Liver (tissue), 9 donors: ENCODE data around the gene POMT1. TPM values are rescaled to one million over a fixed set of nuclear protein-coding genes. Genes with fewer than 3 reads are reported as not detected.

ENCODE experiments used
- DNase-seq: peaks from one replicate; pipeline ENCODE4 v3.0.0-alpha.2; 2017; ENCODE audit warnings: low spot score
- H3K27ac ChIP-seq, 2 donors: one replicate each; pipeline ENCODE4 v1.7.0; 2013; ENCODE audit warnings: inconsistent platforms in 2 of 2, low read length in 2 of 2, control low read depth in 1 of 2, low read depth in 1 of 2, mild to moderate bottlenecking in 1 of 2
- H3K27me3 ChIP-seq, 4 donors: one replicate each; pipeline versions ENCODE4 v1.6.1 to v1.7.0; 2013; ENCODE audit warnings: low read length in 3 of 4, inconsistent platforms in 1 of 4, mild to moderate bottlenecking in 1 of 4, moderate library complexity in 1 of 4; ENCODE audit not compliant: control insufficient read depth in 4 of 4, insufficient read depth in 4 of 4
- H3K36me3 ChIP-seq, 4 donors: one replicate each; pipeline versions ENCODE4 v1.6.1 to v1.7.0; 2013; ENCODE audit warnings: low read length in 3 of 4, mild to moderate bottlenecking in 3 of 4, low read depth in 1 of 4, moderate library complexity in 1 of 4; ENCODE audit not compliant: control insufficient read depth in 4 of 4, insufficient read depth in 3 of 4
- H3K4me1 ChIP-seq, 4 donors: one replicate each; pipeline versions ENCODE4 v1.6.1 to v1.7.0; 2013; ENCODE audit warnings: low read length in 3 of 4, mild to moderate bottlenecking in 3 of 4, moderate library complexity in 1 of 4; ENCODE audit not compliant: control insufficient read depth in 4 of 4, insufficient read depth in 4 of 4
- H3K4me3 ChIP-seq, 3 donors: one replicate each; pipeline versions ENCODE4 v1.6.1 to v1.7.0; 2013; ENCODE audit warnings: low read length in 3 of 3, control low read depth in 1 of 3, low read depth in 1 of 3, mild to moderate bottlenecking in 1 of 3
- H3K9ac ChIP-seq, 2 donors: one replicate each; pipeline ENCODE4 v1.7.0; 2013; ENCODE audit warnings: low read length in 2 of 2, mild to moderate bottlenecking in 2 of 2, moderate library complexity in 2 of 2, control low read depth in 1 of 2, low read depth in 1 of 2
- H3K9me3 ChIP-seq, 4 donors: one replicate each; pipeline versions ENCODE4 v1.6.1 to v1.7.0; 2013; ENCODE audit warnings: low read length in 3 of 4; ENCODE audit not compliant: control insufficient read depth in 4 of 4
- ATF3 ChIP-seq: IDR thresholded peaks from 2 replicates; pipeline ENCODE4 v1.6.1; 2016; ENCODE audit warnings: antibody characterized with exemption
- EGR1 ChIP-seq, 2 donors: IDR thresholded peaks; 2 replicates each; pipeline ENCODE4 v1.6.1; 2016 to 2018; ENCODE audit warnings: antibody characterized with exemption in 2 of 2, low read depth in 2 of 2
- FOXA1 ChIP-seq: IDR thresholded peaks from 2 replicates; pipeline ENCODE4 v1.6.1; 2016; ENCODE audit warnings: antibody characterized with exemption
- FOXA2 ChIP-seq: IDR thresholded peaks from 2 replicates; pipeline ENCODE4 v1.6.1; 2016; ENCODE audit warnings: antibody characterized with exemption
- HNF4G ChIP-seq: IDR thresholded peaks from 2 replicates; pipeline ENCODE4 v1.6.1; 2016; ENCODE audit warnings: antibody characterized with exemption
- JUND ChIP-seq, 2 donors: IDR thresholded peaks; 2 replicates each; pipeline ENCODE4 v1.6.1; 2016; ENCODE audit warnings: antibody characterized with exemption in 2 of 2
- MAX ChIP-seq: IDR thresholded peaks from 2 replicates; pipeline ENCODE4 v1.6.1; 2016; ENCODE audit warnings: antibody characterized with exemption
- RAD21 ChIP-seq, 2 donors: IDR thresholded peaks; 2 replicates each; pipeline ENCODE4 v1.6.1; 2016; ENCODE audit warnings: antibody characterized with exemption in 2 of 2, mild to moderate bottlenecking in 2 of 2
- RXRA ChIP-seq, 2 donors: IDR thresholded peaks; 2 replicates each; pipeline ENCODE4 v1.6.1; 2017 to 2018; ENCODE audit warnings: antibody characterized with exemption in 2 of 2, mild to moderate bottlenecking in 1 of 2
- SP1 ChIP-seq: IDR thresholded peaks from 2 replicates; pipeline ENCODE4 v1.6.1; 2018; ENCODE audit warnings: antibody characterized with exemption, mild to moderate bottlenecking
- TAF1 ChIP-seq: conservative IDR thresholded peaks from 2 replicates; pipeline ENCODE4 v1.6.1; 2016; ENCODE audit warnings: antibody characterized with exemption, mild to moderate bottlenecking
- YY1 ChIP-seq: IDR thresholded peaks from 2 replicates; pipeline ENCODE4 v1.6.1; 2016; ENCODE audit warnings: antibody characterized with exemption, mild to moderate bottlenecking
- WGBS: extraction: QIAGEN DNeasy Blood & Tissue Kit; methylation state at CpG from one replicate; pipeline ENCODE4 v1.1.7; 2013; 5-methylcytosine and 5-hydroxymethylcytosine counted together
- polyA plus RNA-seq, 2 donors: library from polyadenylated mRNA; stranded (reverse) in 1 of 2; unstranded in 1 of 2; fragments of 200-250 nt in 1 of 2; fragments of >200 nt in 1 of 2; fragmentation: Nextera tagmentation in 1 of 2; extraction: Ambion mirVana in 1 of 2; gene quantifications; one replicate each; pipeline versions ENCODE4 v1.2.1 to v1.2.3, GENCODE V29; 2013 to 2015
- total RNA-seq, 2 donors: library from RNA; depleted of rRNA; stranded (reverse); fragments of >200 nt; gene quantifications; one replicate each; pipeline ENCODE4 v1.2.3, GENCODE V29; 2014
- TF ChIP-seq, protein P1 (sequence below): IDR thresholded peaks from 2 replicates; pipeline ENCODE4 v1.6.1; 2016; ENCODE audit warnings: antibody characterized with exemption
- TF ChIP-seq, protein P2 (sequence below): IDR thresholded peaks from 2 replicates; pipeline ENCODE4 v1.6.1; 2016; ENCODE audit warnings: antibody characterized with exemption, mild to moderate bottlenecking
- donor health status: healthy.
- donor health status: healthy.
- donor health status: healthy.
- donor health status: healthy.
- donor health status: healthy.

POMT1 gene
- total and polyA plus RNA-seq, 4 donors = 11.2 to 14.2 (median 11.6) TPM

- TF ChIP-seq, protein P1, sequence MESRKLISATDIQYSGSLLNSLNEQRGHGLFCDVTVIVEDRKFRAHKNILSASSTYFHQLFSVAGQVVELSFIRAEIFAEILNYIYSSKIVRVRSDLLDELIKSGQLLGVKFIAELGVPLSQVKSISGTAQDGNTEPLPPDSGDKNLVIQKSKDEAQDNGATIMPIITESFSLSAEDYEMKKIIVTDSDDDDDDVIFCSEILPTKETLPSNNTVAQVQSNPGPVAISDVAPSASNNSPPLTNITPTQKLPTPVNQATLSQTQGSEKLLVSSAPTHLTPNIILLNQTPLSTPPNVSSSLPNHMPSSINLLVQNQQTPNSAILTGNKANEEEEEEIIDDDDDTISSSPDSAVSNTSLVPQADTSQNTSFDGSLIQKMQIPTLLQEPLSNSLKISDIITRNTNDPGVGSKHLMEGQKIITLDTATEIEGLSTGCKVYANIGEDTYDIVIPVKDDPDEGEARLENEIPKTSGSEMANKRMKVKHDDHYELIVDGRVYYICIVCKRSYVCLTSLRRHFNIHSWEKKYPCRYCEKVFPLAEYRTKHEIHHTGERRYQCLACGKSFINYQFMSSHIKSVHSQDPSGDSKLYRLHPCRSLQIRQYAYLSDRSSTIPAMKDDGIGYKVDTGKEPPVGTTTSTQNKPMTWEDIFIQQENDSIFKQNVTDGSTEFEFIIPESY = no peak
- no peak for TF ChIP-seq FOXA1
- no peak for TF ChIP-seq RAD21 (IDR thresholded peaks at IDR 0.05)
- no peak for TF ChIP-seq RXRA (IDR thresholded peaks at IDR 0.05)
- no peak for TF ChIP-seq SP1
- no peak for TF ChIP-seq JUND (IDR thresholded peaks at IDR 0.05)
Observed at GRCh38 chr9:131562032-131562959, 59.6 kb downstream of the POMT1 start (continued).

DNA sequence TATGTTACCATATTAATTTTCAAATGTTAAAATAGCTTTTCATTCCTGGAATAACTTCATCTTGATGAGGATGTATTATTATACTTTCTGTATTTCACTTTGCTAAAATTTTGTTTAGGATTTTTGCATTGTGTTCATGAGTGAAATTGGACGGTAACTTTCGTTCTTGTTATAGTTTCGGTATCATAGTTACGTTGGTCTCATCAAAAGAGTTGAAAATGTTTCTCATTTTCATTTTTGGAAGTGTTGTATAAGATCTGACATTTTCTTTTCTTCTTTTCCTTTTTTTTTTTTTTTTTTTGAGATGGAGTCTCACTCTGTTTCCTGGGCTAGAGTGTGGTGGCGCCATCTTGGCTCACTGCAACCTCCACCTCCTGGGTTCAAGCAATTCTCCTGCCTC is 62.7 kb downstream of the POMT1 start:
- WGBS = 93% methylated on average over 5 of the region's 5 CpGs

GRCh38 chr9:131566158-131566557 is 63.4 kb downstream of the POMT1 start:
- Histone ChIP-seq H3K36me3 (peaks cover 0 to 4% (median 1%) of the 10 kb centered on the region in 4 donors), H3K9ac (no peak overlapping the region), H3K9me3 (peaks cover 0 to 3% (median 0%) of the 10 kb centered on the region in 4 donors), H3K27ac (no peak overlapping the region), H3K4me3 (no peak overlapping the region), H3K27me3 (no peaks in the 10 kb centered on the region), H3K4me1 (no peaks in the 10 kb centered on the region)
- TF ChIP-seq, protein P1 = no peak
- no peak for TF ChIP-seq SP1
- no peak for TF ChIP-seq FOXA2
- TF ChIP-seq, protein P2, sequence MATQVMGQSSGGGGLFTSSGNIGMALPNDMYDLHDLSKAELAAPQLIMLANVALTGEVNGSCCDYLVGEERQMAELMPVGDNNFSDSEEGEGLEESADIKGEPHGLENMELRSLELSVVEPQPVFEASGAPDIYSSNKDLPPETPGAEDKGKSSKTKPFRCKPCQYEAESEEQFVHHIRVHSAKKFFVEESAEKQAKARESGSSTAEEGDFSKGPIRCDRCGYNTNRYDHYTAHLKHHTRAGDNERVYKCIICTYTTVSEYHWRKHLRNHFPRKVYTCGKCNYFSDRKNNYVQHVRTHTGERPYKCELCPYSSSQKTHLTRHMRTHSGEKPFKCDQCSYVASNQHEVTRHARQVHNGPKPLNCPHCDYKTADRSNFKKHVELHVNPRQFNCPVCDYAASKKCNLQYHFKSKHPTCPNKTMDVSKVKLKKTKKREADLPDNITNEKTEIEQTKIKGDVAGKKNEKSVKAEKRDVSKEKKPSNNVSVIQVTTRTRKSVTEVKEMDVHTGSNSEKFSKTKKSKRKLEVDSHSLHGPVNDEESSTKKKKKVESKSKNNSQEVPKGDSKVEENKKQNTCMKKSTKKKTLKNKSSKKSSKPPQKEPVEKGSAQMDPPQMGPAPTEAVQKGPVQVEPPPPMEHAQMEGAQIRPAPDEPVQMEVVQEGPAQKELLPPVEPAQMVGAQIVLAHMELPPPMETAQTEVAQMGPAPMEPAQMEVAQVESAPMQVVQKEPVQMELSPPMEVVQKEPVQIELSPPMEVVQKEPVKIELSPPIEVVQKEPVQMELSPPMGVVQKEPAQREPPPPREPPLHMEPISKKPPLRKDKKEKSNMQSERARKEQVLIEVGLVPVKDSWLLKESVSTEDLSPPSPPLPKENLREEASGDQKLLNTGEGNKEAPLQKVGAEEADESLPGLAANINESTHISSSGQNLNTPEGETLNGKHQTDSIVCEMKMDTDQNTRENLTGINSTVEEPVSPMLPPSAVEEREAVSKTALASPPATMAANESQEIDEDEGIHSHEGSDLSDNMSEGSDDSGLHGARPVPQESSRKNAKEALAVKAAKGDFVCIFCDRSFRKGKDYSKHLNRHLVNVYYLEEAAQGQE = no peak
- TF ChIP-seq ATF3 = no peak
- no peak for TF ChIP-seq FOXA1
- no peak for TF ChIP-seq HNF4G
- WGBS = 98% methylated on average over 3 of the region's 3 CpGs
- no peak for DNase-seq

More for the DNA sequence above, 62.7 kb downstream of the POMT1 start:
- DNase-seq = no peak
- H3K27me3 ChIP-seq = no peaks in the 10 kb centered on the region
- H3K4me1 ChIP-seq = no peaks in the 10 kb centered on the region
- H3K9me3 ChIP-seq = peaks cover 0 to 3% (median 0%) of the 10 kb centered on the region in 4 donors
- H3K27ac ChIP-seq = no peak overlapping the region
- no peak overlapping the region for H3K9ac ChIP-seq
- no peak overlapping the region for H3K4me3 ChIP-seq
- H3K36me3 ChIP-seq = peaks cover 0 to 4% (median 0%) of the 10 kb centered on the region in 4 donors
- TF ChIP-seq EGR1 (IDR thresholded peaks at IDR 0.05; ENCODE audit: low read depth in 2 of 2) (no peak), TAF1 (no peak), MAX (no peak), YY1 (no peak), JUND (IDR thresholded peaks at IDR 0.05) (no peak)
